Stimulated activated CD8-positive, alpha-beta memory T cell treated with anti-CD3 and anti-CD28 coated beads, Interleukin-15, amount 100 ng/mL, for 48 hours (primary cell): ENCODE results near the gene LST1.
"Not testable (repeated sequence)": the region's sequence is repeated elsewhere in the genome, so short reads cannot be mapped to it uniquely, and the experiment has no call there.

Experiments
- DNase-seq, 2 donors: peaks; one replicate each; pipeline ENCODE4 v3.0.0-alpha.2; 2020; ENCODE audit warnings: low read depth in 2 of 2

The LST1 gene

GRCh38 chr6:31586008-31586407 is at the start of gene LST1:
LST1 (plus strand) TSS chr6:31586277; CDS start chr6:31587300, 1,023 bp downstream.
- DNase-seq = no peak

- no peak for DNase-seq
Observed at GRCh38 chr6:31538805-31539400, 47.2 kb upstream of the LST1 start.

GRCh38 chr6:31540640-31541039 is 45.4 kb upstream of the LST1 start:
- DNase-seq = no peak

GRCh38 chr6:31541059-31541657 is 44.9 kb upstream of the LST1 start:
- peak in 1 of 2 donors; percentile 32 for DNase-seq

- DNase-seq = peak; percentile 92 to 93
Observed at GRCh38 chr6:31541658-31542521, 44.2 kb upstream of the LST1 start, which contains the start of gene DDX39B. DDX39B (minus strand) TSS chr6:31542003; CDS start chr6:31540532, 1,471 bp downstream.

- DNase-seq = no peak
Observed at GRCh38 chr6:31543639-31544038, 42.4 kb upstream of the LST1 start.

DNA sequence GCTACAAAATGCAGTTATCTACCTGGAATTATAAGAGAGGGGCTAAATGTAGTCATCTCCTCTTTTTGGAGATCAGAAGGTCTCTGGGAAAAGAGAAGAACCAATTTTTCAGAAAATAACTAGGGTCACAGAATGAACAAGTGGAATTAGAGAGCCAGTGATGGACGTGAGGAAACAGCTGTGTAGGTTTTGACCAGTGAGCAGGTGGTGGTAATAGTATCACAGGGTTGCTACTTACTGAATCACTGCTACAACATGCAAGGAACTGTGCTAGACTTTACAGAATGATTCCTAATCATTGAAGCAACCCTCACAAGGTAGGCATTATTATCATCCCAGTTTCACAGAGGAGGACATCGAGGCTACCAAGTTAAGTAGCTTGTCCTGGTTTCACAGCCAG is 41.4 kb upstream of the LST1 start:
- DNase-seq = no peak

GRCh38 chr6:31545291-31545690 is 40.8 kb upstream of the LST1 start:
- DNase-seq = no peak

- DNase-seq = peak; percentile 84 to 88
Observed at GRCh38 chr6:31546339-31546957, 39.6 kb upstream of the LST1 start, which contains the start of gene ATP6V1G2. ATP6V1G2 (minus strand) TSS chr6:31546608; CDS start chr6:31546559, 49 bp downstream.

DNA sequence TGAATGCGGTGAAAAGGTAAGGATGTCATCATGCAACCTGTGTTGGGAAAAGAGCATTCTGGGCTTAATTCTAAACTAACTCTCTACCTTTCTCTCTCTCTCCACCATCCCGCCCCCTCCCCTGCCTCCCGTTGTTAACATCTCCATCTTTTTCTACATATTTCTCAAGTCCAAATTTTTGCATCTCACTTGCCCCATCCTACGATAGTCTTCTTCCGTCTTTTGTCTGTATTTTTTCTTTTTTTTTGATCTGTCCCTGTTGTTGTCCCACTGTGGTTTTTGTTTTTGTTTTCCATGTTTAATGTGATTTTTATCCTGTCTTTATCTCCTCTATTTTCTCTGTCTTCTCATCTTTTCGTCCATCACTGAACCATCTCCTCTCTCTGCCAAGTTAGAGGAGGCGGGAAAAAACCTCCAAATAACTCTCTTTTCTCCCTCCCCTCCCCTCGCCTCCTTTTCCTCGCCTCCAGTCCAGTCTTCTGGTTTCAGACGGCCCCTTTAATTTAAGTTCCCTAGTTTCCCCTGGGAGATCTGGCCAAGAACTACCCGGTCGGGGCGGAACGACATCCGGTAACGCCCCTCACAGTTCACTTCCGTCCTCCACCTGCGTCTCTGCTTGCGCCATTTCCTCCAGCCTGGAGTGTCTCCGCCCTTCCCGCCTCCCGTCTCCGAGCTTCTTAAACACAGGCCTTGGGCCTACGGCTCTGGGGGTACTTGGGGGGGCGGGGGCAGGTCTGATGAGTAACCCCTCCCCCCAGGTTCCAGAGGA is 38.9 kb upstream of the LST1 start, which contains the start of gene NFKBIL1:
Gene NFKBIL1, plus strand, starts transcription at position 651 of the 769 bp plus-strand sequence. Its CDS starts 87 bp downstream, at position 738.
- DNase-seq = peak; percentile 90 to 91

- no peak for DNase-seq
Observed at GRCh38 chr6:31547727-31548543, 38.1 kb upstream of the LST1 start.

GRCh38 chr6:31548544-31548873 is 37.6 kb upstream of the LST1 start:
- DNase-seq = no peak

DNA sequence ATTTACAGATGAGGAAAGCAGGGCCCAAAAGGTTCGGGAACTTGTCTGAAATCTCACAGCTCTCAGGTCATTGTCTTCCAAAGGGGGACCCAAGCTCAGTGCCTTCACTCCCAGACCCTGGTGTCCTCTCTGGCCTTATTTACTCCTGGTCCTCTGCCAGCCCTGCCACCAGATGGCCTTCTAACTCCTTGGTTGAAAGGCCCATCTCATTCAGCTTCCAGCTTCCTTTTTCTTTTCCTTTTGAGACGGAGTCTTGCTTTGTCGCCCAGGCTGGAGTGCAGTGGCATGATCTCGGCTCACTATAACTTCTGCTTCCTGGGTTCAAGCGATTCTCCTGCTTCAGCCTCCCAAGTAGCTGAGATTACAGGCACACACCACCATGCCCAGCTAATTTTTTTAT is 34.7 kb upstream of the LST1 start:
- not testable (repeated sequence) for DNase-seq

GRCh38 chr6:31556307-31556706 is 29.8 kb upstream of the LST1 start:
- DNase-seq = no peak

- DNase-seq = no peak
Observed at GRCh38 chr6:31557443-31558317, 28.4 kb upstream of the LST1 start.

DNA sequence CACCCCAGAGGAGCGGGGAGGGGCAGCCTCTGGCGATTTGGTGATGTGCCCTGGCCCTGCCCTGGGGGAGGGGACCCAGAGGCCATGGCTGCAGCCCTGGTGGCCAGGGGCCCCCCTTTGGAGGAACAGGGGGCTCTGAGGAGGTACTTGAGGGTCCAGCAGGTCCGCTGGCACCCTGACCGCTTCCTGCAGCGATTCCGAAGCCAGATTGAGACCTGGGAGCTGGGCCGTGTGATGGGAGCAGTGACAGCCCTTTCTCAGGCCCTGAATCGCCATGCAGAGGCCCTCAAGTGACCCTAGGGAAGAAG is 27.8 kb upstream of the LST1 start:
- DNase-seq = no peak

GRCh38 chr6:31558631-31559500 is 27.2 kb upstream of the LST1 start:
- DNase-seq = peak in 1 of 2 donors; percentile 66

GRCh38 chr6:31559606-31559957 is 26.5 kb upstream of the LST1 start:
- DNase-seq = no peak
